ENCODE results near the gene INSM2.

GRCh38 chr14:35506927-35507326 lies 27.0 kb upstream of the INSM2 start:
- TF ChIP-seq GATA2 (IDR thresholded peaks at IDR 0.05; ENCODE audit: low read depth, low read length), result no peak
- TF ChIP-seq GATA3 (IDR thresholded peaks at IDR 0.05; ENCODE audit: low read depth, low read length), result no peak

Measured in SH-SY5Y (cell line).